ENCODE measurements around the gene ZRANB1.
"Not testable (repeated sequence)": the region's sequence is repeated elsewhere in the genome, so short reads cannot be mapped to it uniquely, and the experiment has no call there.

ZRANB1 gene

GRCh38 chr10:124988753-124989152 lies 46.8 kb downstream of the ZRANB1 start:
- not testable (repeated sequence) for H3K4me2 ChIP-seq (ENCODE audit: low read length); H3K4me3 ChIP-seq (ENCODE audit: low read length); H3K9me3 ChIP-seq (replicated peaks; ENCODE audit: low read length); H3K27me3 ChIP-seq (ENCODE audit: control insufficient read depth, insufficient read depth, low read length); H3K9ac ChIP-seq (ENCODE audit: low read depth, low read length); H3K4me1 ChIP-seq (ENCODE audit: control insufficient read depth, insufficient read depth, low read length)
- H3K36me3 ChIP-seq (ENCODE audit: insufficient read depth, low read length): peaks cover 74% of the 10 kb centered on the region

DNA sequence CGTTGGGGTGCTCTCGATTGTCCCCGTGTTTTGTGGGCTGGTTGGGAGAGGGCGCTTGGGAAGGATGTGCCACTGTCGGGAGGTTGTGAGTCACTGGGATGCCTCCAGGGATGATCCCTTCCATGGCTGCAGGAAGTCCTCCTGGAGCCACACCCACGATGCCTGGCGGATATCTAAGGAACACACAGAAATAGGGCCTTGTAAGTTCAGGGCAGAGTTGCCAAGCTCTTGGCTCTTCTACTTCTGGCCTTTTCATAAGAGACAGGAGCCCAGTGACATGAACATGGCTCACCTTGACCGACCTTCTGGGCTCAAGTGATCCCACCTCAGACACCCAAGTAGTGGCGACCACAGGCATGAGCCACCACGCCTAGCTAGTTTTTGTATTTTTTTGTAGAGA lies 47.6 kb downstream of the ZRANB1 start:
- no peak overlapping the region for H3K9ac ChIP-seq (ENCODE audit: low read depth, low read length)
- no peaks in the 10 kb centered on the region for H3K27me3 ChIP-seq (ENCODE audit: control insufficient read depth, insufficient read depth, low read length)
- no peak overlapping the region for H3K4me2 ChIP-seq (ENCODE audit: low read length)
- H3K36me3 ChIP-seq (ENCODE audit: insufficient read depth, low read length): peaks cover 74% of the 10 kb centered on the region
- no peaks in the 10 kb centered on the region for H3K9me3 ChIP-seq (replicated peaks; ENCODE audit: low read length)
- no peaks in the 10 kb centered on the region for H3K4me1 ChIP-seq (ENCODE audit: control insufficient read depth, insufficient read depth, low read length)
- no peak overlapping the region for H3K4me3 ChIP-seq (ENCODE audit: low read length)

DNA sequence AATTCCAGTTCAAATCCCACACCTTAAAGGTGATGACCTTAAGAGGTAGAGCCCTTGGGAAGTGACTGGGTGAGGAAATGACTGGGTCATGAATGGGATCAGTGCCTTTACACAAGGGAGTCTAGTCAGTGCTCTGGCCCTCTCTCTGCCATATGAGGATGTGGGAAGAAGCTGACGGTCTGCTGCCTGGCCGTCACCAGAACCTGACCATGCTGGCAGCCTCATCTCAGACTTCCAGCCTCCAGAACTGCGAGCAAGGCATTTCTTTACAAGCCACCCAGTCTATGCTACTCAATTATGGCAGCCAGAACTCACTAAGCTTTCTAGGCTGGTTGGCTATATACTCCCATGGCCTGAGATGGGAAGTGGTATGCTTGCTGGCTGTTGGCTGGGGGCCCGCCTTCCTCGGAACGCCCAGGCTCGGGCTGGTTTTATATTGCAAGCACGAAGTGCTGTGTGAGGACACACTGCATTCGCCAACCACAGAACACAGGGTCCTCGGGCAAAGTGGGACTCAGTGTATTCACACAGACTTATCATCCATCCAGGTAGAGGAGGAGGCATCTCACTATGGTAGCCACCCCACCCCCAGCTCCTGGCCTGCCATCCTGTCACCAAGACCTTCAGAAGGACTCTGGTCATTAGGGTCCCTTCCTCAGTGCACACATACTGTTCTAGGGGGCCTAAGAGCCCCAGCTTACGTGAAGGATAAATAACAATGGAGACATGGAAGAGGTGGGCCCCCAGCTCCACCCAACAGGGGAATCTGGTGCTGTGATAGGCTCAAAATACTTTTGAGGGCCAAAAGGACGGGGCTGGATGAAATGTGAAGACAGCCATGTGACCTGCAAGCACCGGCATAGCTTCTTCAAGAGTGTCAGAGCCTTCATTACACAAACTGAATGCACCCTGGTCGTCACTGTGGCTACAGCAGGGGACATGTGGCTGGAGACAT lies 49.0 kb downstream of the ZRANB1 start:
- H3K9ac ChIP-seq (ENCODE audit: low read depth, low read length): no peak overlapping the region
- H3K4me2 ChIP-seq (ENCODE audit: low read length): no peak overlapping the region
- no peaks in the 10 kb centered on the region for H3K9me3 ChIP-seq (replicated peaks; ENCODE audit: low read length)
- no peak overlapping the region for H3K4me3 ChIP-seq (ENCODE audit: low read length)
- peaks cover 78% of the 10 kb centered on the region for H3K36me3 ChIP-seq (ENCODE audit: insufficient read depth, low read length)
- no peaks in the 10 kb centered on the region for H3K27me3 ChIP-seq (ENCODE audit: control insufficient read depth, insufficient read depth, low read length)
- no peaks in the 10 kb centered on the region for H3K4me1 ChIP-seq (ENCODE audit: control insufficient read depth, insufficient read depth, low read length)

GRCh38 chr10:124991835-124992234 lies 49.9 kb downstream of the ZRANB1 start:
- no peak overlapping the region for H3K9ac ChIP-seq (ENCODE audit: low read depth, low read length)
- peaks cover 77% of the 10 kb centered on the region for H3K36me3 ChIP-seq (ENCODE audit: insufficient read depth, low read length)
- no peaks in the 10 kb centered on the region for H3K27me3 ChIP-seq (ENCODE audit: control insufficient read depth, insufficient read depth, low read length)
- no peaks in the 10 kb centered on the region for H3K9me3 ChIP-seq (replicated peaks; ENCODE audit: low read length)
- no peaks in the 10 kb centered on the region for H3K4me1 ChIP-seq (ENCODE audit: control insufficient read depth, insufficient read depth, low read length)
- H3K4me2 ChIP-seq (ENCODE audit: low read length): no peak overlapping the region
- no peak overlapping the region for H3K4me3 ChIP-seq (ENCODE audit: low read length)

GRCh38 chr10:124992462-124993344 lies 50.8 kb downstream of the ZRANB1 start:
- no peaks in the 10 kb centered on the region for H3K9me3 ChIP-seq (replicated peaks; ENCODE audit: low read length)
- no peak overlapping the region for H3K4me3 ChIP-seq (ENCODE audit: low read length)
- H3K27me3 ChIP-seq (ENCODE audit: control insufficient read depth, insufficient read depth, low read length): no peaks in the 10 kb centered on the region
- no peaks in the 10 kb centered on the region for H3K4me1 ChIP-seq (ENCODE audit: control insufficient read depth, insufficient read depth, low read length)
- peaks cover 78% of the 10 kb centered on the region for H3K36me3 ChIP-seq (ENCODE audit: insufficient read depth, low read length)
- H3K4me2 ChIP-seq (ENCODE audit: low read length): no peak overlapping the region
- no peak overlapping the region for H3K9ac ChIP-seq (ENCODE audit: low read depth, low read length)

DNA sequence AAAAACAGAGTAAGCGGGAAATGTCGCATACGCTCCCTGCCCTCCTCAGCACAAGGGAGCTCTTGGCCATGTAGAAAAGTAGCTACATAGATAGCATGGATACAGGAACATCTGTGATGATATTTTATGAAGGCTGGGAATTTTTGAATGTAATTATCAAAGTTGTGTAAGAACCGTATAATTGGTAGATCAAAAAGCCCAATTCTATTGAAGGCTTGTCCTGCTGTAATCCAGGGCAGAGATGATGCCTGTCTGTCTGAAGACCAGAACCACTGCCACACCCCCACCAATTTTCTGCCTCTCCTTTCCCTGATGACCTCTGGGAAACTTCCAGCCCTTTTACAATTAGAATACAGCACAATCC lies 51.4 kb downstream of the ZRANB1 start:
- H3K36me3 ChIP-seq (ENCODE audit: insufficient read depth, low read length): peaks cover 79% of the 10 kb centered on the region
- no peak overlapping the region for H3K9ac ChIP-seq (ENCODE audit: low read depth, low read length)
- H3K9me3 ChIP-seq (replicated peaks; ENCODE audit: low read length): no peaks in the 10 kb centered on the region

DNA sequence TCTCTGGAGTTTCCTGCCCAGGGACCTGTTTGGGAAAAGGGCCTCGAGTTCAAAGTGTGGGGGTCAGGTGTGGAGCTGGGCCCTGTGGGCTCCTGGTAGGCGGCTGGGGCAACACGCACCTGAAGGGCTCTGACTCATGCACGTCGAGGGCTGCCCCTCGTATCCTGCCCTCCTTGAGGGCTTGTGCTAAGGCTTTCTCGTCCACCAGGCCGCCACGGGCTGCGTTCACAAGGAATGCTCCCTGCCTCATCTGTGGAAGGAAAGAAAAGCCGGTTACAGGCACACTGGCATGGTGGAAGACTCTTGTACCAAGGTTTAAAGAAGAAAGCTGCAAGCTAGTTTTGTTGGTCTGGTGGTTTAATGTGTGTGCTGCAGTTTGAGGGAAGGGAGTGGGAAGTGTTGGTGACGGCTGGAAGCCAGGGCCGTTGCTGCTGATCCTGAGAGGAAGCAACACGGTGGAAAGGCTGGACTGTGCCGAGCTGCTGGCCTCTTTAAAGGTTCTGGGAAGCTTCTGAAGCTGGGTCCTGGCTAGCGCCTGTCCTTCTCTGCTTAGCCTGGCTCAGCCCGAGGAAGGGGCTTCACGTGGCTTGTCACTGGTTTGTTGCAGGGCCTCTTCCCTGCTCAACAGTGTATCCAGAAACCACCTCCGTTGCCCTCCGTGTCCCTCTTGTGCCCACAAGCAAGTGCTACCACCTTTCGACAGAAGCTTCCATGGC lies 52.0 kb downstream of the ZRANB1 start:
- no peaks in the 10 kb centered on the region for H3K9me3 ChIP-seq (replicated peaks; ENCODE audit: low read length)
- H3K4me1 ChIP-seq (ENCODE audit: control insufficient read depth, insufficient read depth, low read length): no peaks in the 10 kb centered on the region
- H3K4me3 ChIP-seq (ENCODE audit: low read length): no peak overlapping the region
- H3K4me2 ChIP-seq (ENCODE audit: low read length): no peak overlapping the region
- H3K36me3 ChIP-seq (ENCODE audit: insufficient read depth, low read length): peaks cover 85% of the 10 kb centered on the region
- H3K27me3 ChIP-seq (ENCODE audit: control insufficient read depth, insufficient read depth, low read length): no peaks in the 10 kb centered on the region
- H3K9ac ChIP-seq (ENCODE audit: low read depth, low read length): no peak overlapping the region

More for the DNA sequence above, 51.4 kb downstream of the ZRANB1 start:
- Histone ChIP-seq H3K4me2 (ENCODE audit: low read length) (no peak overlapping the region), H3K27me3 (ENCODE audit: control insufficient read depth, insufficient read depth, low read length) (no peaks in the 10 kb centered on the region), H3K4me3 (ENCODE audit: low read length) (no peak overlapping the region), H3K4me1 (ENCODE audit: control insufficient read depth, insufficient read depth, low read length) (no peaks in the 10 kb centered on the region)

- no peaks in the 10 kb centered on the region for H3K9me3 ChIP-seq (replicated peaks; ENCODE audit: low read length)
- peaks cover 6% of the 10 kb centered on the region for H3K4me1 ChIP-seq (ENCODE audit: control insufficient read depth, insufficient read depth, low read length)
- H3K9ac ChIP-seq (ENCODE audit: low read depth, low read length): no peak overlapping the region
- no peak overlapping the region for H3K4me2 ChIP-seq (ENCODE audit: low read length)
- no peaks in the 10 kb centered on the region for H3K27me3 ChIP-seq (ENCODE audit: control insufficient read depth, insufficient read depth, low read length)
- peaks cover 83% of the 10 kb centered on the region for H3K36me3 ChIP-seq (ENCODE audit: insufficient read depth, low read length)
- H3K4me3 ChIP-seq (ENCODE audit: low read length): no peak overlapping the region
Measured at GRCh38 chr10:124994573-124995473, 52.9 kb downstream of the ZRANB1 start.

DNA sequence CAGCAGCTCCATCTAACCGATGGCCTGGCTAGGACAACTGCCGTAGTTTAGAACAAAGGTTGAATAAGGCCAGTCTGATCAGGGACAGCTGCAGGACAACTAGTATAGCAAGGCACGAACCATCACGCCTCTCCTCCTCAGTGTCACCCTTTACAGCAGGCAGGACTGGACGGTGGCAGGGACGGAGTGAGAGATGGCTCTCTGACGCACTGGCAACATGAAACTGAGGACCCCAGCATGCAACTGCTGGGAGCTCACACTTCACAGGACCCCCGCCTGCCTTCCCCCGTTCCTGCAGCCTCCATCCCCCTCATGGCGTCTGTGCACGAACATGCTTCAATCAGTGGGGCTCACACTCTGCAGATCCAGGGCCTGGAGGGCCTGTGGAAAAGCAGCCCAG lies 53.7 kb downstream of the ZRANB1 start:
- H3K4me2 ChIP-seq (ENCODE audit: low read length): no peak overlapping the region
- H3K9me3 ChIP-seq (replicated peaks; ENCODE audit: low read length): no peaks in the 10 kb centered on the region
- H3K36me3 ChIP-seq (ENCODE audit: insufficient read depth, low read length): peaks cover 88% of the 10 kb centered on the region
- no peak overlapping the region for H3K9ac ChIP-seq (ENCODE audit: low read depth, low read length)
- no peak overlapping the region for H3K4me3 ChIP-seq (ENCODE audit: low read length)
- H3K4me1 ChIP-seq (ENCODE audit: control insufficient read depth, insufficient read depth, low read length): peaks cover 12% of the 10 kb centered on the region
- H3K27me3 ChIP-seq (ENCODE audit: control insufficient read depth, insufficient read depth, low read length): no peaks in the 10 kb centered on the region

GRCh38 chr10:124996127-124996853 lies 54.4 kb downstream of the ZRANB1 start:
- Histone ChIP-seq H3K9ac (ENCODE audit: low read depth, low read length) (no peak overlapping the region), H3K4me3 (ENCODE audit: low read length) (no peak overlapping the region), H3K4me2 (ENCODE audit: low read length) (no peak overlapping the region), H3K27me3 (ENCODE audit: control insufficient read depth, insufficient read depth, low read length) (no peaks in the 10 kb centered on the region), H3K36me3 (ENCODE audit: insufficient read depth, low read length) (peaks cover 88% of the 10 kb centered on the region), H3K9me3 (replicated peaks; ENCODE audit: low read length) (no peaks in the 10 kb centered on the region), H3K4me1 (ENCODE audit: control insufficient read depth, insufficient read depth, low read length) (peaks cover 12% of the 10 kb centered on the region)
